ENCODE results near the gene ANKRD23. TPM values are rescaled to one million over a fixed set of nuclear protein-coding genes. Genes with fewer than 3 reads are reported as not detected.

The ANKRD23 gene
- total RNA-seq, 4 donors from 2014 or later, result 3.0 to 8.2 (median 3.2) TPM

GRCh38 chr2:96848264-96848663 is 4.4 kb upstream of the ANKRD23 start:
- Histone ChIP-seq H3K4me1 (no peaks in the 10 kb centered on the region), H3K27ac (no peak overlapping the region), H3K27me3 (no peaks in the 10 kb centered on the region), H3K36me3 (peaks cover 16 to 20% of the 10 kb centered on the region in 2 donors), H3K4me3 (replicated peaks in 1 of 3) (no peak overlapping the region), H3K9me3 (no peaks in the 10 kb centered on the region)
- DNase-seq, result no peak
- 88 to 100% methylated on average over 3 to 9 of the region's 9 CpGs for WGBS, 2 donors
- TF ChIP-seq CTCF (IDR thresholded peaks at IDR 0.05) (no peak), POLR2A (IDR thresholded peaks at IDR 0.05) (no peak)
- intact Hi-C loops (cut with DNase I), result no loop called here

GRCh38 chr2:96847586-96847985 is 3.8 kb upstream of the ANKRD23 start:
- no peak for DNase-seq
- no peaks in the 10 kb centered on the region for H3K27me3 ChIP-seq
- TF ChIP-seq POLR2A (IDR thresholded peaks at IDR 0.05) (no peak), CTCF (IDR thresholded peaks at IDR 0.05) (no peak)
- H3K4me1 ChIP-seq, result no peaks in the 10 kb centered on the region
- H3K27ac ChIP-seq, result no peak overlapping the region
- H3K4me3 ChIP-seq (replicated peaks in 1 of 3), result no peak overlapping the region
- H3K9me3 ChIP-seq, result no peaks in the 10 kb centered on the region
- peaks cover 13 to 16% of the 10 kb centered on the region in 2 donors for H3K36me3 ChIP-seq
- intact Hi-C loops (cut with DNase I), result no loop called here
- 81% methylated on average over 10 of the region's 10 CpGs for WGBS, 2 donors

- no peak overlapping the region for H3K27ac ChIP-seq
- no peak for DNase-seq
- H3K27me3 ChIP-seq, result no peaks in the 10 kb centered on the region
- H3K4me3 ChIP-seq (replicated peaks in 1 of 3), result no peak overlapping the region
- no peaks in the 10 kb centered on the region for H3K4me1 ChIP-seq
- H3K36me3 ChIP-seq, result peaks cover 11 to 15% of the 10 kb centered on the region in 2 donors
- WGBS, 2 donors, result 95 to 97% methylated on average over 5 of the region's 5 CpGs
- intact Hi-C loops (cut with DNase I), result no loop called here
- H3K9me3 ChIP-seq, result no peaks in the 10 kb centered on the region
- no peak for TF ChIP-seq POLR2A (IDR thresholded peaks at IDR 0.05)
- TF ChIP-seq CTCF (IDR thresholded peaks at IDR 0.05), result no peak
Measured at GRCh38 chr2:96846825-96847224, 3.0 kb upstream of the ANKRD23 start.

GRCh38 chr2:96844405-96844808 is 586 bp upstream of the ANKRD23 start:
- TF ChIP-seq POLR2A (IDR thresholded peaks at IDR 0.05) (no peak), CTCF (IDR thresholded peaks at IDR 0.05) (no peak)
- peaks cover 0 to 3% of the 10 kb centered on the region in 2 donors for H3K4me1 ChIP-seq
- 82 to 92% methylated on average over 12 to 17 of the region's 17 CpGs for WGBS, 2 donors
- intact Hi-C loops (cut with DNase I), result no loop called here
- no peak overlapping the region for H3K4me3 ChIP-seq (replicated peaks in 1 of 3)
- H3K27ac ChIP-seq, result no peak overlapping the region
- DNase-seq, result no peak
- H3K27me3 ChIP-seq, result no peaks in the 10 kb centered on the region
- H3K36me3 ChIP-seq, result peaks cover 5% of the 10 kb centered on the region in 2 donors
- H3K9me3 ChIP-seq, result no peaks in the 10 kb centered on the region

- Histone ChIP-seq H3K36me3 (no peaks in the 10 kb centered on the region), H3K4me3 (replicated peaks in 1 of 3) (no peak overlapping the region), H3K9me3 (no peaks in the 10 kb centered on the region), H3K4me1 (peaks cover 0 to 9% of the 10 kb centered on the region in 2 donors), H3K27me3 (no peaks in the 10 kb centered on the region), H3K27ac (no peak overlapping the region)
- no peak for DNase-seq
- intact Hi-C loops (cut with DNase I), result no loop called here
- 89 to 92% methylated on average over 6 to 7 of the region's 7 CpGs for WGBS, 2 donors
- TF ChIP-seq CTCF (IDR thresholded peaks at IDR 0.05) (no peak), POLR2A (IDR thresholded peaks at IDR 0.05) (no peak)
Measured at GRCh38 chr2:96842600-96842999, 1.2 kb downstream of the ANKRD23 start.
